Cardiac muscle cell (in vitro differentiated cells and primary cell): Measurements from ENCODE around the gene BLID. TPM values are rescaled to one million over a fixed set of nuclear protein-coding genes. Genes with fewer than 3 reads are reported as not detected.

Experiments
- DNase-seq, 2 donors: peaks; one replicate each; pipeline versions ENCODE4 v3.0.0 to v3.0.0-alpha.2; 2010 to 2017; ENCODE audit warnings: low read depth in 1 of 2, low spot score in 1 of 2
- H3K27ac ChIP-seq: fragments of 200-600 bp; sonication (generic); 2 replicates; pipeline ENCODE4 v1.5.1; 2016
- H3K27me3 ChIP-seq: fragments of 200-600 bp; sonication (generic); 2 replicates; pipeline ENCODE4 v1.6.0; 2016; ENCODE audit warnings: control low read depth
- H3K36me3 ChIP-seq: fragments of 200-600 bp; sonication (generic); 2 replicates; pipeline ENCODE4 v1.5.1; 2016; ENCODE audit warnings: control low read depth
- H3K4me1 ChIP-seq: fragments of 200-600 bp; sonication (generic); 2 replicates; pipeline ENCODE4 v1.8.1; 2017; ENCODE audit warnings: low read depth, mild to moderate bottlenecking, mixed run types
- H3K4me3 ChIP-seq: fragments of 200-600 bp; sonication (generic); 2 replicates; pipeline ENCODE4 v1.5.1; 2016; ENCODE audit warnings: mild to moderate bottlenecking
- H3K9me3 ChIP-seq: fragments of 200-600 bp; sonication (generic); 2 replicates; pipeline ENCODE4 v1.5.1; 2017; ENCODE audit warnings: low read depth, mild to moderate bottlenecking, control low read depth
- CTCF ChIP-seq: IDR thresholded peaks from 2 replicates; pipeline ENCODE4 v1.5.1; 2012; ENCODE audit warnings: low read depth, mild to moderate bottlenecking, low read length
- polyA plus RNA-seq: library from polyadenylated mRNA; unstranded; fragments of >200 nt; fragmentation: Nextera tagmentation; extraction: Ambion mirVana; gene quantifications from 2 replicates; pipeline ENCODE4 v1.2.1, GENCODE V29; 2016
- total RNA-seq: library from RNA; depleted of rRNA; stranded (reverse); fragments of >200 nt; gene quantifications from 2 replicates; pipeline ENCODE4 v1.2.3, GENCODE V29; 2016

Gene BLID
- total and polyA plus RNA-seq, 2 experiments from 2014 or later: 1.2 to 1.3 TPM

- no peaks in the 10 kb centered on the region for H3K27me3 ChIP-seq
- peak; percentile 1 to 85 for DNase-seq
- no peaks in the 10 kb centered on the region for H3K4me1 ChIP-seq
- H3K9me3 ChIP-seq: no peaks in the 10 kb centered on the region
- no peak for TF ChIP-seq CTCF
- no peak overlapping the region for H3K27ac ChIP-seq
- H3K4me3 ChIP-seq: no peak overlapping the region
- no peaks in the 10 kb centered on the region for H3K36me3 ChIP-seq
Observed at GRCh38 chr11:122159173-122159721, 43.2 kb upstream of the BLID start.

DNA sequence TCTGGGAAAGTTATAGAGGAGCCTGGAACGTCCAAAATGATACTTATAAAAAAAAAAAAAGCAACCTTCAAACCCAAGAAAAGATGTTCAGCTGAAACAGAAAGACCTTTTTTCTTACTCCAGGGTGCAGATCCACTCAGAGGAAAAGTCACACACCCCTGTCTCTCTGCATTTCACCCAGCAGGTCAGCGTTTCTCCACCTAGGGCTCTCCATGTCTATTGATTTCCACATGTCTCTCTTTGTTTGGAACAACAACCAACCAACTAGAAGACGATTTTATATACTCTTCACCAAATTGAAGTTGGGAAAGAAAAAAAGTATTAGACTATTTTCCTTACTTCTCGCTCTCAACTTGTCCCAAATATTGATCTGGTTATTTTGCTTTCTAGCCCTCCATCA, 42.2 kb upstream of the BLID start:
- Histone ChIP-seq H3K27ac (no peak overlapping the region), H3K9me3 (no peaks in the 10 kb centered on the region), H3K4me1 (no peaks in the 10 kb centered on the region), H3K36me3 (no peaks in the 10 kb centered on the region), H3K4me3 (no peak overlapping the region), H3K27me3 (no peaks in the 10 kb centered on the region)
- peak in 1 of 2 donors; percentile 41 for DNase-seq
- no peak for TF ChIP-seq CTCF

DNA sequence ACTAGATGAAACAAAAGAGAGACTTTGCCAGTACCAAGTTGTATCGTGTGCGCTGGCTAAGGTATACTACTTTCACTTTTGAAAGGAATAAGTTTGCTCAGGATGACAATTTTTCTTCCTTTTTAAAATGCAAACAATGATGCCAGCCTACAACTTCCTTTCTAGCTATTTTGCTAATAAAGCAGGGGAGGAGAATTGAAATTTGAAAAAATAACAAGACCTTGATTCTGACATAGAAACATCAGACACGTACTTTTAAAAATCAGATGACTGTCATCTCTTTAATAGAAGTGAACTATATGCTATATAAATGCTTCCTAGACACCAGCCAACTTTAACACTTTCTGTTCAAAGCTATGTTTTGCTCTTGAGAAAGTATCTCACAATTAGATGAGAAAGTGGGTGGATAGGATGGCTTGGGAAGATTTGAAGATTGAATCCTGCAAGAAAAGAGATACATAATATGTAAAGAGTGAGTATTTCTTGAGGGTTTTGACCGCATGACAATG, 41.7 kb upstream of the BLID start:
- Histone ChIP-seq H3K27ac (no peak overlapping the region), H3K4me3 (no peak overlapping the region), H3K36me3 (no peaks in the 10 kb centered on the region), H3K9me3 (no peaks in the 10 kb centered on the region), H3K4me1 (no peaks in the 10 kb centered on the region), H3K27me3 (no peaks in the 10 kb centered on the region)
- DNase-seq: peak in 1 of 2 donors; percentile 41
- TF ChIP-seq CTCF: no peak

DNA sequence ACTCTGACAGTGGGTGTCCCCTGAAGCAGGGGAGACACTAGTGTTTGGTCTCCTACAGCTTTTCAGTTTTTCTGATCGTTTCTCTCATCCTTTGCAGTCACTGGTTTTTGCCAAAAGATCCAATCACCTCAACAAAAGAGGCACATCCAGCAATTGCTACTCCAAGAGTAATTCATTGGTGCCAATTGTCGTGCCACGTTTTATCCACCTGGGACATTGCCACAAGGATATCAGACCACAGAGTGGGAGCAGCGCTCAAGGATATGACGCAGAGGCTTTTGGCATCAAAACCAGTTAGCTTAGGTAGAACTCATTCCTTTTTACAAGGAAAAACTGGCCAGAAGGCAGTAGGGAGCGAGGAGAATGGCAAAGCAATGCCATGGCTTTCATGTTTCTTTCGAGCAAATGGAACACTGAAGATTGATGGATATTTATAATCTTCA, 40.9 kb upstream of the BLID start:
- peak in 1 of 2 donors; percentile 84 for DNase-seq
- no peaks in the 10 kb centered on the region for H3K9me3 ChIP-seq
- no peak overlapping the region for H3K4me3 ChIP-seq
- H3K27me3 ChIP-seq: no peaks in the 10 kb centered on the region
- no peaks in the 10 kb centered on the region for H3K36me3 ChIP-seq
- TF ChIP-seq CTCF: no peak
- no peaks in the 10 kb centered on the region for H3K4me1 ChIP-seq
- no peak overlapping the region for H3K27ac ChIP-seq

GRCh38 chr11:122155765-122156527, 39.9 kb upstream of the BLID start:
- no peaks in the 10 kb centered on the region for H3K4me1 ChIP-seq
- DNase-seq: peak in 1 of 2 donors; percentile 36
- H3K27me3 ChIP-seq: no peaks in the 10 kb centered on the region

More at GRCh38 chr11:122155765-122156527, 39.9 kb upstream of the BLID start:
- Histone ChIP-seq H3K36me3 (no peaks in the 10 kb centered on the region), H3K27ac (no peak overlapping the region), H3K9me3 (no peaks in the 10 kb centered on the region), H3K4me3 (no peak overlapping the region)
- no peak for TF ChIP-seq CTCF
